HG02763 (cell line): ENCODE data around the gene C1QTNF9B.
"Not testable (repeated sequence)": the region's sequence is repeated elsewhere in the genome, so short reads cannot be mapped to it uniquely, and the experiment has no call there.

Experiments
- ATAC-seq: cut with Tn5 transposase; IDR thresholded peaks from one replicate; pipeline ENCODE4 v1.9.1; 2021; ENCODE audit warnings: mild to moderate bottlenecking, moderate library complexity; ENCODE audit not compliant: unreplicated experiment

C1QTNF9B gene

GRCh38 chr13:23898101-23898500 is 799 bp upstream of the C1QTNF9B start:
- no peak for ATAC-seq

DNA sequence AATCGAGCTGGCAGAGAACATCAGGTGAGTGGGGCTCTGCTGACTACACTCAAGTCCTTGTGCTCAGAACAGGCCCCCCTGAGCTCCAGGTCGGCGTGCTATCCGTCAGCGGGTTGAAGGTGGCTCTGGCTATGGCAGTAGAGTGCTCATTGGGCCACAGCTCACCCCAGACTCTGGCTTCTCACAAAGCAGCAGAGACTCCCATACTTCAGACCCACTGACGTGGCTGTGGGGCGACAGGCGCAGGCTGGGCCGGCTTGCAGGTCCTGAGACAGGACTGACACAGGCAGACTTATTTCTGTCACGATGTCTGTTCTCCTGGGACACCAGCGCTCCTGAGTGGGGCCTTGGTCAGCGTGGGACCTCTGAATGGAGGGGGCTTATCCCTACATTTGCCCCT is 2.6 kb downstream of the C1QTNF9B start:
- not testable (repeated sequence) for ATAC-seq

- not testable (repeated sequence) for ATAC-seq
These were observed 3.5 kb downstream of the C1QTNF9B start for GRCh38 chr13:23893791-23894190.

GRCh38 chr13:23889615-23890607 is 7.4 kb downstream of the C1QTNF9B start:
- no peak for ATAC-seq

DNA sequence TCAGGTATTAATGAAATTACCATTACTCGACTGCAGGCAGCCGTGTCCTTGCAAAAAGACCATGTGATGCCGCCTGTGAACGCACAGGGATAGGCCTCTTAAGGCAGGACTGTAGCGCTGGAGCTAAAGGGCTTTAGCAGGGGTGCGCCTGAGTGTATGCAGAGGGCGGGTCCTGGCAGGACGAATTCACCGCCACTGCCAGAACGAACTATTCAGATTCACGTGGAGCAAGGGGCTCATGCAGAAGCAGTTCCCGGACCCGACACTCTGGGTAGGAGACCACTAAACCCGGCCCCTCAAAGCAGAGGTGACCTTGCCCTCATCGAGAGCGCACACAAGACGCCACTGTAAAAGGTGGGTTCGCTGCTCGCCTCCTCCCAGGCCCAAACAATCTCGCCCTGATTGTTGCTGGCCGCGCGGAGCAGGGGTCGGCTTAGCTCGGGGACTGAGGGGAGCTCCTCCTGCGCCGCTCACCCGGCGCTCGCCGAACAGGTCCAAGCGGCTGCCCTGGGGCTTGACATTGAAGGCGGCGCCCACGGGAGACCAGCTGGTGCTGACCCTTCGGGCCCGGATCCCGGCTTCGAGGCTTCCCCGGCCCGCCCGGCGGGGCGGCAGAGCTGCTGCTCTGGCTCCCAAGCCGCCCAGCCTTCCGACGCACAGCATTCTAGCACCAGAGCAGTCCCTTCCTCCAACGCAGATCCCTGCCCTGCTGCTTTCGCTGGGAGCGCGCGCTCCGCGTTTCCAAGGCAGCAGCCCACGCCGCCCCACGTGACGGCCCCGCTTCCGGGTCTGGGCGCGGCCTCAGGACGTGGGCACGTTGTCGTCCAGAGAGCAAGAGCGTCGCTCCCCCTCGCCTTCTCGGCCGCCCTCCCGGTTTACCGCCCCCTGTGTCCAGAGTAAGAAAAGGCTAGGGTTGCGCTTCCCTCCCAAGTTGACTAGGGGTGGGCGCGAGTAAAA is 8.4 kb downstream of the C1QTNF9B start, which contains the start of gene MIPEP:
MIPEP (minus strand) TSS at position 743 of the 957 bp plus-strand sequence; CDS start at position 663, 80 bp downstream.
- ATAC-seq: peak; percentile 94

DNA sequence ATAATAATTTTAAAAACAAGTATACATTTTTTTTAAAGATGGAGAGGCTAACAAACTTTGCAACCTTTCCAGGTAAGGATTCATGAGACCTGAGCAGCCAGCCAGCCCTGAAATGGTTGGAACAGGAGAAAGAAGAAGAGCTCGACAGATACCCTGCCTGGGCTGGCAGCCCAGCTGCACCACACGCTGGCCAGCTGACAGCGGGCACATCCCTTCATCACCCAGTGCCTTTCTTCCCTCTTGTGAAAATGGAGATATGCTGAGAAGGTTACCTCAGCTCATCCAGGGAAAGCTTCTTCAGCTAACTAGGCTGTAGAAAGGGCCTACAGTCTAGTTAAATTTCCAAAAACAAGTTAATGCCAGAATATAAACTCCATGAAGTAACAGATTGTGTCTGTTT is 12.9 kb downstream of the C1QTNF9B start:
- ATAC-seq: not testable (repeated sequence)

GRCh38 chr13:23883255-23883654 is 14.0 kb downstream of the C1QTNF9B start:
- ATAC-seq: no peak

- ATAC-seq: not testable (repeated sequence)
These were observed 15.9 kb downstream of the C1QTNF9B start for GRCh38 chr13:23881402-23881800.

DNA sequence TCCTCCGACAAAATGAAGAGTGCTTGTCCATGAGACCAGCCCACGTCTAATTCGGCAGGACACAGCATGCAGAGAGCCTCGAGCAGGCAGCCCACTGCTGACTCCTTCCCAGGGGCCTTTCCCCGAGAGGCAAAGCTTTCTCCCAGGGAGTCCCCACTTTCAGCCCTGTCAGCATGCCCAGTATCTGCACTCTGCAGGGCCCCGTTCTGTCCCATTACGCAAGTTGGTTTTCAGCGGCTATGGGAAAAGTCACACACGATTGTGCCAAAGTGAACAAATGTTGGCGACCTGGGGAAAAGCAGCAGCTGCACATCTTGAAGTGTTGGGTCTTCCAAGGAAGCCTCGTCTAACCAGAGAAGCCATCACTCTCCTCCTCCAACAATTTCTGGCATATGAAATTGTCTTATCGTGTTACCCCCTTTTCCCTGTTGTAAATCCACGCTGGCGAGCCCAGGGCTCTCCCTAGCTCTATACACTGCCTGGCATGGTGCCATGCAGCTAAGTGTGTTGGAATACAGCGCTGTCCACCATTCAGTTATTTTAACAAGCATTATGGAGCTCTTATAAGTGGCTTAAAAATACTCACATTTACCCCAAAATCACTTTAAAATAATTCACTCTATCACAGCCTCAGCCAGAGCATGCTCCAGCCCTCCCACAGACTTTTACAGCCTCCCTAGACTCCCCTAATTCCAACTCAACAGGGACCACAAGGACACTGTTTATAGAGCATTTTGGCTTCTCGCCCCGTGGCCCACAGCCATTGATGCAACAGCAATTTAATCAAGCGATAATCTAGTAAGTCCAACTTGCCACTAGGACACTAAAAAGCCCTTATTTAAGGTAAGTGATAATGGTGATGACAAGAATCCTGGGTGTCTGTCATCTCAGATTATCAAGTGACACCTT is 16.6 kb downstream of the C1QTNF9B start:
- not testable (repeated sequence) for ATAC-seq

DNA sequence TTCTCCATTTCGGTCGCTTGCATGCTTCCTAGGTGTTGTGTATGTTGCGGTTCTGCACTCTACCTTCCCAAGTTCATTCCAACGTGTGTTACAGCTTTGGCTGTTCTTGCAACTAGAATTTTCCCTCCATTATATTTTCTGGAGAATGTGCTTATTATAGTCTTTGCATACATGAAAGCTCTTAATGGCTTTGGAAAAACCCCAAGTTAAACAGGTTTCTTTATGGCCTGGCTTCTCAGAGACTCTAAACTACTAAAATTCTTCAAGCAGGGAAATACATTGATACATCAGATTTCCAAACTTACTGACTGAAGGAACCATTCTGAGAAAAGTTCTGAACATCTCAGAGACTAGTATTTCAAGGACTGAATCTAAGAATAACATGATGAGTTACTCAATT is 20.0 kb downstream of the C1QTNF9B start:
- ATAC-seq: no peak

DNA sequence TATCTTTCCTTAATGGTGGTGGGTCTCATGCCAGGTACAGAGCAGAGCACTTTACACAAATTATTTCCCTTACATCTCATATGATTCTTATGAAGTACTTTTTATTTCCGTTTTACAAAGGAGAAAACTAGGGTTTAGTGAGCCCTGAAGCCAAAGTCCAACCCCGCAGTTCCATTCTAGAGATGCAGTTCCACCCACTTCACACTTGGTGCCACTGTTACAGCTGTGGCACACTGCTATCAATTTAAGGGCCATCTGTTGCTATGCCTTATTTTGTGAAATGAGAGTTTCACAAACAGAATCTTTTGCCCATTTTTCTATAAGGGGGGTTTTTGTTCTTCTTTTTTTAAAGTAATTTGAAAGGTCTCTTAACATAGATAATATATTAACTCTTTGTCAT is 21.0 kb downstream of the C1QTNF9B start:
- no peak for ATAC-seq

- ATAC-seq: no peak
These were observed 25.6 kb downstream of the C1QTNF9B start for GRCh38 chr13:23871616-23872220.

- ATAC-seq: no peak
These were observed 26.8 kb downstream of the C1QTNF9B start for GRCh38 chr13:23870356-23871140.

GRCh38 chr13:23868521-23868920 is 28.8 kb downstream of the C1QTNF9B start:
- no peak for ATAC-seq

DNA sequence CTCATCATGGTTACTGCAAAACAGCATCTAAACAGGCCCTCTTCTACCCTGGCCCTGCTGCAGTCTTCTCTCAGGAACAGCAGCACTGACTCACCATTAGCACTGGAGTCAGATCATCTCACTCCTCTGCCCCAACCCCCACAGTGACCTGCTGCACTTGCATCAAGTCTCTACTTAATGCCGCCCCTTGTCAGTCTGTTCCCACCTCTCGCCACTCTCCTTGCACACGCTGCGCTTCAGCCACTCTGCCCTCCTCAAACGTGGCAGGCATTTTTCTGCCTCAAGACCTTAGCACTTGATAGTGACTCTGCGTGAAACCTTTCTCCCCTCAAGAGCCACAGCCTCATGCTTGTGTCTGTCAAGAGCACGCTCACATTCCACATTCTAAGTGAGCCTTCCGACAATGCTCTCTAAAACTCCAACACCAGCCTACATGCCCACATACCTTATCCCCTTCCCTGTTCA is 30.2 kb downstream of the C1QTNF9B start:
- no peak for ATAC-seq

GRCh38 chr13:23866420-23867026 is 30.8 kb downstream of the C1QTNF9B start:
- ATAC-seq: no peak

GRCh38 chr13:23865906-23866305 is 31.4 kb downstream of the C1QTNF9B start:
- ATAC-seq: no peak

DNA sequence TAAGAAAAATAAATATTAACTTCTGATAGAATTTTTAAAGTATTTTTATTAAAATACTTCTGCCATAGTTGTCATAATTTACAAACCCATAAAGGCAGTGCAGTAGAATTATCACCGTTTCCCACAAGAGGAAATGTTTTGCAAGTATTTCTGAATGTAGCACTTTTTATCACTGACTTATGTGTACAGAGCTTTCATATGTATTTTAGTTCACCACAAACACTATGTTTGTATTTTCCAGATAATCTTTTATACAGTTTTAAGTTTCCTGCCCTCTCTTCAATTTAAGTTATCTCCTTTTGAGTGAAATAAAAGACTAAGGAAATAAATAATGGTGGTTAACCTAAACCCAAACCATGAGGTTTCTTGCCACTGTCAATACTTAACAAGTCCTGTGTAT is 32.3 kb downstream of the C1QTNF9B start:
- ATAC-seq: no peak
